Coronary artery (tissue), 2 donors: ENCODE data around the gene ABCA10.

Experiments used
- DNase-seq: peaks from one replicate; pipeline ENCODE4 v3.0.0-alpha.2; 2017; ENCODE audit warnings: low spot score
- H3K27ac ChIP-seq, 2 donors: fragments of 200-600 bp; sonication (generic); one replicate each; pipeline ENCODE4 v1.5.1; 2016 to 2019
- H3K4me3 ChIP-seq: fragments of 200-600 bp; sonication (generic); 2 replicates; pipeline ENCODE4 v1.5.1; 2016; ENCODE audit warnings: mild to moderate bottlenecking, moderate library complexity
- CTCF ChIP-seq: fragments of 200-600 bp; sonication (generic); IDR thresholded peaks from one replicate; pipeline ENCODE4 v1.5.1; 2019; ENCODE audit warnings: antibody characterized with exemption

Gene ABCA10

DNA sequence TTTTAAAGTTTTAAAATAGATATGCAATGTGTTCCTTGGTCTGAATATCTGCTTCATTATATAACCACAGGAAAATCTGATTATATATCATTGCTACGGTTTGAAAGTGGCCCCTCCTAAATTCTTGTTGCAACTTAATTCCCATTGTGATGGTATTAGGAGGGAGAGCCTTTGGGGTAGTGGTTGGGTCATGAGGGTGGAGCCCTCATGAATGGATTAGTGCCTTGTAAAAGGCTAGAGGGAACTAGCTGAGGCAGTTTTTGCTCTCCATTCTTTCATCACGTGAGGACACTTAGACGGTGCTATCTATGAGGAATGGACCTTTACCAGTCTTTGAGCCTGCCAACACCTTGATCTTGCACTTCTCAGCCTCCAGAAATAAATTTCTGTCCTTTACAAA, 94.5 kb downstream of the ABCA10 start:
- no peak overlapping the region for H3K4me3 ChIP-seq
- TF ChIP-seq CTCF = no peak
- H3K27ac ChIP-seq = no peak overlapping the region
- DNase-seq = no peak

GRCh38 chr17:69130627-69131296, 97.9 kb downstream of the ABCA10 start:
- H3K27ac ChIP-seq = no peak overlapping the region
- TF ChIP-seq CTCF = no peak
- DNase-seq = no peak
- H3K4me3 ChIP-seq = no peak overlapping the region

GRCh38 chr17:69123626-69124025, 105.0 kb downstream of the ABCA10 start:
- no peak overlapping the region for H3K27ac ChIP-seq
- no peak for DNase-seq
- TF ChIP-seq CTCF = no peak
- no peak overlapping the region for H3K4me3 ChIP-seq

GRCh38 chr17:69122065-69122464, 106.6 kb downstream of the ABCA10 start:
- DNase-seq = no peak
- H3K27ac ChIP-seq = no peak overlapping the region
- TF ChIP-seq CTCF = no peak
- no peak overlapping the region for H3K4me3 ChIP-seq

GRCh38 chr17:69117855-69118784, 110.5 kb downstream of the ABCA10 start:
- peak overlapping the region in 1 of 2 donors; percentile 17 for H3K27ac ChIP-seq
- no peak for TF ChIP-seq CTCF

DNA sequence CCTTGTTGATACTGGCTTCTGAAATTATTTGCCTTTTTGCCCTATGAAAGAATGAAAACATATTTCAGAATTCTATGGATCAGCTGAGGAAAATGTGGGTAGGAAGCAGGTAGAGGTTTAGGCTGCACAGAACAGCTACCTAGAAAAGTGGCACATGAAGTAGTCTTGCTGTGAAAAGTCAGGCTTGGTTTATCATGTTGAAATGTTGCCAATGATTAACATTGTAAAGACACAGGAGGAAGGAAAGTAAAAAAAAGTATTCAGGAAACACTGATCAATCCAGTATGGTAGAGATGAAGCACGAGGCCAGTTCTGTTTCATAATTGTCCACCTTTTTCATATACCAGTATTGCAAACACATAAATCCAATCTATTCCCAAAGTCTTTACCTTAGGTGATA, 116.8 kb downstream of the ABCA10 start:
- DNase-seq = no peak
- Histone ChIP-seq H3K4me3 (no peak overlapping the region), H3K27ac (no peak overlapping the region)
- TF ChIP-seq CTCF = no peak

More at GRCh38 chr17:69117855-69118784, 110.5 kb downstream of the ABCA10 start:
- no peak overlapping the region for H3K4me3 ChIP-seq
- DNase-seq = no peak
